K562 (cell line): ENCODE measurements around the gene KIF20A. TPM values are rescaled to one million over a fixed set of nuclear protein-coding genes. Genes with fewer than 3 reads are reported as not detected.

Source experiments
- ATF3 ChIP-seq, 2 experiments: fragments of 450-650 bp in 1 of 2; sonication (generic) in 1 of 2; formaldehyde crosslinking in 1 of 2; IDR thresholded peaks in 1 of 2; conservative IDR thresholded peaks in 1 of 2; 2 replicates each; pipeline versions ENCODE4 v1.6.1 to v1.8.1; 2016 to 2023; ENCODE audit warnings: mild to moderate bottlenecking in 2 of 2, moderate library complexity in 2 of 2, inconsistent platforms in 1 of 2, missing genetic modification reagents in 1 of 2
- BMI1 ChIP-seq: fragments of 150-350 bp; IDR thresholded peaks from 2 replicates; pipeline ENCODE4 v1.6.1; 2014; ENCODE audit warnings: low read length
- BRD9 ChIP-seq: fragments of 450-650 bp; IDR thresholded peaks from 2 replicates; pipeline ENCODE4 v1.6.1; 2018; ENCODE audit warnings: low read depth; ENCODE audit not compliant: partially characterized antibody
- CHD2 ChIP-seq: IDR thresholded peaks from 2 replicates; pipeline ENCODE4 v1.6.1; 2011; ENCODE audit warnings: low read depth, low read length
- E2F1 ChIP-seq: sonication (generic); formaldehyde crosslinking; IDR thresholded peaks from 2 replicates; pipeline ENCODE4 v1.8.1; 2023; ENCODE audit warnings: mild to moderate bottlenecking, missing genetic modification reagents, moderate library complexity
- GATAD2B ChIP-seq: fragments of 450-650 bp; IDR thresholded peaks from 2 replicates; pipeline ENCODE4 v1.6.1; 2017; ENCODE audit warnings: mild to moderate bottlenecking, borderline replicate concordance
- HMGXB4 ChIP-seq: sonication (generic); formaldehyde crosslinking; IDR thresholded peaks from 2 replicates; pipeline ENCODE4 v1.8.1; 2023; ENCODE audit warnings: mild to moderate bottlenecking, missing genetic modification reagents
- IRF2 ChIP-seq: sonication (generic); formaldehyde crosslinking; IDR thresholded peaks from 2 replicates; pipeline ENCODE4 v1.8.1; 2022; ENCODE audit warnings: mild to moderate bottlenecking, missing genetic modification reagents
- L3MBTL2 ChIP-seq: fragments of 450-650 bp; IDR thresholded peaks from 2 replicates; pipeline ENCODE4 v1.6.1; 2016; ENCODE audit warnings: mild to moderate bottlenecking, moderate library complexity
- NKRF ChIP-seq: fragments of 450-650 bp; IDR thresholded peaks from 2 replicates; pipeline ENCODE4 v1.6.1; 2016; ENCODE audit warnings: borderline replicate concordance
- PHB2 ChIP-seq: fragments of 450-650 bp; IDR thresholded peaks from 2 replicates; pipeline ENCODE4 v1.6.1; 2017; ENCODE audit warnings: low read depth
- PTBP1 ChIP-seq: fragments of 200-400 bp; formaldehyde crosslinking; IDR thresholded peaks from 2 replicates; pipeline ENCODE4 v1.6.1; 2017; ENCODE audit warnings: low read depth, low read length
- RBM14 ChIP-seq: fragments of 200-400 bp; formaldehyde crosslinking; IDR thresholded peaks from 2 replicates; pipeline ENCODE4 v1.6.1; 2018; ENCODE audit warnings: low read depth, mild to moderate bottlenecking, low read length, moderate library complexity, borderline replicate concordance; ENCODE audit not compliant: insufficient read depth
- RBM15 ChIP-seq: fragments of 200-400 bp; formaldehyde crosslinking; IDR thresholded peaks from 2 replicates; pipeline ENCODE4 v1.6.1; 2018; ENCODE audit warnings: mild to moderate bottlenecking, low read length, moderate library complexity; ENCODE audit not compliant: insufficient read depth
- RFX5 ChIP-seq: IDR thresholded peaks from 2 replicates; pipeline ENCODE4 v1.6.1; 2011; ENCODE audit warnings: low read depth, mild to moderate bottlenecking, improper control_type of control experiment, low read length
- SMARCE1 ChIP-seq: fragments of 450-650 bp; IDR thresholded peaks from 2 replicates; pipeline ENCODE4 v1.7.1; 2016; ENCODE audit warnings: mild to moderate bottlenecking
- TRIM24 ChIP-seq, 2 experiments: fragments of 450-650 bp; IDR thresholded peaks; 2 replicates each; pipeline ENCODE4 v1.6.1; 2016
- ZBTB5 ChIP-seq: fragments of 450-650 bp; IDR thresholded peaks from 2 replicates; pipeline ENCODE4 v1.6.1; 2017; ENCODE audit warnings: antibody characterized with exemption
- ZNF224 ChIP-seq: sonication (generic); formaldehyde crosslinking; IDR thresholded peaks from 2 replicates; pipeline ENCODE4 v1.8.0; 2022; ENCODE audit warnings: mild to moderate bottlenecking, missing genetic modification reagents
- ZNF668 ChIP-seq: fragments of 250-450 bp; sonication (Bioruptor Pico); IDR thresholded peaks from 2 replicates; pipeline ENCODE4 v1.8.0; 2022; ENCODE audit warnings: mild to moderate bottlenecking, inconsistent platforms
- ZNF77 ChIP-seq: fragments of 250-450 bp; sonication (Bioruptor Pico); IDR thresholded peaks from 2 replicates; pipeline ENCODE4 v1.5.0; 2020
- polyA plus RNA-seq, 8 experiments: library from polyadenylated mRNA; depleted of rRNA in 4 of 8; stranded (reverse) in 5 of 8; unstranded in 3 of 8; fragments of >200 nt; fragmentation: Nextera tagmentation in 2 of 8; fragmentation: Illumina TruSeq in 1 of 8; extraction: Ambion mirVana in 2 of 8; extraction: Trizol in 1 of 8; gene quantifications; 2 replicates each; pipeline versions ENCODE4 v1.2.1 to v1.2.3, GENCODE V29; 2011 to 2014; ENCODE audit warnings: inconsistent platforms in 1 of 8, missing spikeins in 1 of 8
- total RNA-seq, 7 experiments: library from RNA; depleted of rRNA in 6 of 7; stranded (reverse); fragments of >200 nt in 6 of 7; fragmentation: Illumina TruSeq in 2 of 7; extraction: Trizol in 2 of 7; gene quantifications; 2 replicates each; pipeline versions ENCODE4 v1.2.1 to v1.2.3, GENCODE V29; 2011 to 2021; ENCODE audit warnings: low replicate concordance in 1 of 7

The KIF20A gene
- total and polyA plus RNA-seq, 9 of the 15 experiments (the other 6 are each of a cell fraction or from before 2014, with no cell fraction given) = 36.8 to 61.2 (median 55.5) TPM

- TF ChIP-seq IRF2 (CRISPR knock-in tag) (no peak), ZBTB5 (no peak), BRD9 (no peak), ZNF668 (no peak), TRIM24 (IDR thresholded peaks at IDR 0.05) (no peak), HMGXB4 (0 out of 2 replicates have a peak, but pooled peaks have one; percentile 6), SMARCE1 (no peak), NKRF (0 out of 2 replicates have a peak, but pooled peaks have one; percentile 17), RFX5 (no peak), RBM15 (no peak), PTBP1 (no peak), ZNF224 (CRISPR knock-in tag) (no peak), ZNF77 (CRISPR knock-in tag) (no peak), PHB2 (no peak), ATF3 (IDR thresholded peaks at IDR 0.05) (no peak), ATF3 (CRISPR knock-in tag; conservative IDR thresholded peaks at IDR 0.05) (no peak), CHD2 (no peak), BMI1 (no peak), L3MBTL2 (0 out of 2 replicates have a peak, but pooled peaks have one; percentile 6), E2F1 (peak; percentile 3; the same call in 1 of the 2 replicates), GATAD2B (no peak), RBM14 (no peak)
Observed at GRCh38 chr5:138179277-138179857, 455 bp downstream of the KIF20A start (continued).
